A673 (cell line): ENCODE measurements around the gene ANKRD50.

Experiments
- CTCF ChIP-seq: fragments of 300-800, 200-600 bp; sonication (generic); conservative IDR thresholded peaks from 2 replicates; pipeline ENCODE4 v1.5.1; 2017; ENCODE audit warnings: low read depth, mild to moderate bottlenecking, antibody characterized with exemption, low read length, moderate library complexity, mixed read lengths
- EZH2 ChIP-seq: fragments of 200-600 bp; sonication (generic); IDR thresholded peaks from 2 replicates; pipeline ENCODE4 v1.6.1; 2017; ENCODE audit warnings: borderline replicate concordance, low read depth, mild to moderate bottlenecking, mixed read lengths, antibody characterized with exemption, low read length; ENCODE audit not compliant: poor library complexity, severe bottlenecking

GRCh38 chr4:124711471-124712371 is 811 bp downstream of the ANKRD50 start:
- TF ChIP-seq CTCF (peak; percentile 42; the same call in 1 of the 2 replicates), EZH2 (no peak)
